HG02884 (cell line): ENCODE measurements around the gene CRMP1.

Experiments
- ATAC-seq: cut with Tn5 transposase; IDR thresholded peaks from one replicate; pipeline ENCODE4 v1.9.1; 2021; ENCODE audit warnings: mild to moderate bottlenecking, moderate library complexity; ENCODE audit not compliant: unreplicated experiment

CRMP1 gene

DNA sequence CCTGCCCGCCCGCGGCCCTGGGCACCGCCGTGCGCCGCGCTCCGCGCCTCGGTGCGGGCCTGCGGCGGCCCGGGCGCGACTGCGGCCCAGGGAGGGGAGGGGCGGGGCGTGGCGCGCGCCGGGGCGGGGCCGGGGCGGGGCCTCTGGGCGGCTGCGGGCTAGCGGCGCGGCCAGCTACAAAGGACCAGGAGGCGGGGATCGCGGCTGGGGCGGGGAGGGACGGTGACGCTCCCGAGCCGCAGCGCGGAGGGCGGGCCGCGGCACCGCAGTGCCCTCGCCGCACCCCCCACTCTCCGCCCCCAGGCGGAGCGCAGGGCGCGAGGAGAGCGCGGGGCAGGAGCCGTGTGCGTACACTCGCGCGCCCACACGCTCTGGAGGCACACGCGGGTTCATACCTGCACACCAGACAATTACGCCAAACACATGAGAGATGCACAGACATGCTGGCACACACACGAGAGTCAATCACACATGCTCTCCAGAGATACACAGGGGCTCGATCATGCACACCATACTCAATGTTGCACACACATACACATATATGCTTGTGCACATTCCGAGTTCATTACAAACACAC is at the start of gene CRMP1:
Gene CRMP1 (minus strand): TSS at position 83 of the 577 bp plus-strand sequence. CDS start 117 bp downstream, outside the sequence.
- ATAC-seq, result no peak

DNA sequence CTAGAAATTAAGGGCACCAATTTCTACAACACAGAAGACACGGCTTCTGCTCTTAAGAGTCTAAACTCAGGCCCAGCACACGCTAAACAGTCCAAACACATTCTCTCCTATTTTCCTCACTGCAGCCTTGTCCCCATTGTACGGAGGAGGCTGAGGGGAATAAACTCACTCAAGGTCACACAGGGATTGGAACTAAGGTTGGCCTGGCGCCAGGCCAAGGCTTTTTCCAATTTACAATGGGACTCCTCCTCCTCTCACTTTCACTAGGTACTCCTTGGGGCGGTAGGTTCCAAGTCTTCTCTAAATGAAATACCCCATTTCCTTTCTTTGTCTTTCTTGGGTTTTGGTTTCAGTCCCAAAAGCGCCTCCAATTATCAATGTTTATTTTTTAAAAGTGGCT is 48.7 kb upstream of the CRMP1 start:
- no peak for ATAC-seq

DNA sequence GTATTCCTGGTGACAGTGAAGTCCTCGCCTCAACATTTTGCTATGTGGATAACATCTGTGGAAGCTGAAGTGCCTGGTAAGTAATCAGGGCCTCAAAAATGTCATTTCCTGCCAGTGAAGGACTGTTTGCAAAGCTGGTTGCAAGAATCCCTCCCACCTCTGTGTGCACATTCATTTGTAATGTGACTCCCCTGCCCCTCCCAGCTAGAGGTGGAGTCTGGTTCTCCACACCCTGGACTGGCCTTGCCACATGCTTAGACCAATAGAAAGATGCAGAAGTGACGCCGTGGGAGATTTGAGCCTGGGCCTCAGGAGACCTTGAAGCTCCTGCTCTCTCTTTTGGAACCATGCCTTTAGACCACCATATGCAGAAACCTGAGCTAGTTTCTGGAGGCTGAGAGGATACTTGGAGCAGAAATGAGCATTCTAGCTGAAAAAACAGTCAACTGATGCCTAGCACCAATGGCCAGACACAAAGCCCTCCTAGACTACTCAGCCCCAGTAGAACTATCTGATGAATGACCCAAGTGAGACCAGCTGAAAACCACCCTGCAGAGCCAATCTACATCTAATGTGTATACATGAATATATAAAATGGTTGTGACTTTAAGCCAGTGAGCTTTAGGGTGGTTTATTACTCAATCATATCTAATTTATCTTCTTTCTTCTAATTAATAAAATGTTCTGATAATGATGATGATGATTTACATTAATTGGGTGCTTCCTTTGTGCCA is 47.8 kb upstream of the CRMP1 start:
- ATAC-seq, result no peak

DNA sequence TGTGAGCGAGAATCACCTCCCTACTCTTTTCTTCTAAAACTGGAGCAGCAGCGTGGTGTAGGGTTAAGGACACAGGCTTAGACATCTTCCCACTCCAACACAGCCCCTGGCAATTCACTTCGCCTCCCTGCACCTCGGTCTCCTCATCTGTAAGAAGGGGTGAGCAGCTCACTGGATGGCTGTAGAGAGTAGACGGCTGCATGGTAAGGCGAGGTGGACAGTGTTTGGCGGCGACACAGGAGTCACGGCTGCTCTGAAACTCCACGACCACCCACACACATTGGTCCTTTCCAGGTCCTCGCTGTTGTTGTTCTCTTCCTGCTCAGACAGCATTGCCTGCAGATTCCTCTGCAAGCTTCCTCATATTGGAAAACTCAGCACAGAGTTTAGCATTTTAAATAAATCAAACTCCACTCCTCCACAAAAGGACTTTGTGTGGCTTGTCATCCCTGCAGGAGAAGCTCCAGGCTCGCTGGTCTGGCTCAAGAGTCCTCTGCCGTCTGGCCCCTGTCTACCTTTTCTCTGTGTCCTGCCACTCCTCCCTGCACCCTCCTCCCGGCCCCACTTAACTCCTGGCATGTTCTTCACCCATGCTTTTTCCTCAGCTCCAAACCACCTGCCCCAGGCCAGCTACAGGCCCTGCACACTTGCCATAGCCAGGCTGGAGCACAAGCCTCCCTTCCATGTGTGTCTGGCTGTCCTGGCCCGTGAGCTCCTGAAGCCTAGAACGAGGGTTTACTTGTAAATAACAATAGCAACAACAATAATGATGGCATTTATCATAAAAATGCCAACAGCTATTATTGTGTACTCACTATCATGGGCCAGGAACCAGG is 41.3 kb upstream of the CRMP1 start:
- no peak for ATAC-seq

DNA sequence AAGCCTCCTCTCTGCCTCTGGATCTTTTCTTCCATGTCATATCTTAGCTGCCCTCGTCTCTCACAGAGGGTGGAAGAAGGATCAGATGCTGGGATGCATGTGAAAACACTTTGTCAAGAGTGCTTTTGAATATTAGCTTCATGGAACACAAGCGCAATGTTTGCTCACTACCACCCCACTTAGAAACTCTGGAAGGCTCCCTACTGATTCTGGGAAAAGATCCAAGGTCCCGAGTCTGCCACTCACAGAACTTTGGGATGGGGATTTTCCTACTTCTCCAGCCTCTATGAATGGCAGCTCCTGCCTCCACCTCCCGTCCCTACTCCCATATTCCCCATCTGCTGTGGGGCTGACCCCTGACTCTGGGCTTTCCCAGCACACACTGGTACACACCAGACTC is 40.2 kb upstream of the CRMP1 start:
- ATAC-seq, result no peak

DNA sequence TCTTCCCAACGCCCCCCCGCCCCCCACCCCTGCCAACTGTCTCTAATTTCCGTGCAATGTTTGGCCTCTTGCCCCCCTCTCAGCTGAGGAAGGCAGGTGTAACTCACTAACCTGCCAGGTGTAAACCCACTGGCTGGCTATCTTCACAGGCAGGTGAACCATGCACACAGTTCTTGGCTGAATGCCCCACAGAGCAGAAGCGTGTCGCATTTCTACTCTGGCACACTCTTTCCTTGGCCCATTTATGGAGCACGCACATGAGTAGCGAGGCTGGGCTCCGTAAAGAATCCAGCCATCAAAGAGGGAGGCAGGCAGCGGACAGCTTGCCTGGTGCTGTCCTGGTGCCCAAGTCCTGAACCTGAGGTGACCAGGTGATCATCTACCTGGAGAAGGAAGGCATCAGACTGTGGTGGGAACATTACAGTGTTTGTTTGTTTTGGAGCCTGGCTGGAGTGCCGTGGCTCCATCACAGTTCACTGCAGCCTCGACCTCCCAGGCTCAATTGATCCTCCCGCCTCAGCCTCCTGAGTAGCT is 39.2 kb upstream of the CRMP1 start:
- ATAC-seq, result no peak

DNA sequence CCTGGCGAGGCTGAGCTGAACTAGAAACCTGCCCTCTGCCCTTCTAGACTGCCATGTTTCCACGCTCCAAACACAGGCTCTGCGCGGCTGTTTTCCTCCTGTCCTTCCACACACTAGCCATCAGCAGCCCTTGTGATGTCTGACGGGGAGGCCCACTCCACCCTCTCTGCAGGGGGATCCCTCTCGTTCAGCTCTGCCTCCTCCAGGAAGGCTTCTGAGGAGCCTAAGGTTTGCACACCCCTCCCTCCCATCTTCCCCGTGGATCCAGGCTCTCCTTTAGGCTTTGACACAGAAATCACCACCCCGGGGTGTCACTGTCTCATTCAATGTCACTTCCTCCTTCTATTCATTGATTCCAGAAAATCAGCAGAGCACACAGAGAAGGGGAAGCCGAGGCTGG is 38.6 kb upstream of the CRMP1 start:
- ATAC-seq, result no peak

DNA sequence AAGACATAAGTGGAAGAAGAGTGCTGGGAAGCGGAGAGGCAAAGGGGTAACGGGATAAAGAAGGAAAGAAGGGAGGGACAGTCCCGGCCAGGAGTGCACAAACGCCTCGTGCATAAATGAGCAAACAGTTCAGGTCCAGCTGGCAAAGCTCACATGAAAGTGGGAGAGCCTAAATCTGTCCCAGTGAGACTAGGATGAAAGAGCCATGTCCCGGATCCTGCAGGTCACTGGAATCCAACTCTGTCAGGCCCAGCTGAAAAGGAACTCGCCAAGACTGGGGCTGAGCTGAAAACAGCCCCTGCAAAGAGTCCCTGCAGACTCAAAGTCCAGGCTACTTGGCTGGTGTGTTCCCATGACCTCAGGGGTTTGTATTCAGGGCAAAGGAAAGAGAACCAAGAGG is 38.0 kb upstream of the CRMP1 start:
- no peak for ATAC-seq

DNA sequence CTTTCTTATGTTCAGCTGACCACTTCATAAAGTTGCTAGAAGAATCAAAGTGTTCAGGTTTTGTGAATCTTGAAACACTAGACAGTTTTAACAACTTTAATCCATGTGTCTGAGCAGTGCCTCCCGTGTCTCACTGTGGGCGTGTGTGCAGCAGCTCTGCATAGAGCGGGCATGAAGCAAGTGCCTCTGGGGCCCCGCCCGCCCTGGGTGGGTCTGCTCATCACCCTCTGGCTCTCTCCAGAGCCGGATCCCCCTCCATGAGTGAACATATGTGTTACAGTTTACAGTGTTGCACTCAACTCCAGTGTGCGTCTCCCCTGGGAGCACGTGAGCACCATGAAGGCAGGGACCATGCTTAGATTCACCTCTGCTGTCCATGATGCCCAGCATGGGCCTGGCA is 37.6 kb upstream of the CRMP1 start:
- ATAC-seq, result no peak

DNA sequence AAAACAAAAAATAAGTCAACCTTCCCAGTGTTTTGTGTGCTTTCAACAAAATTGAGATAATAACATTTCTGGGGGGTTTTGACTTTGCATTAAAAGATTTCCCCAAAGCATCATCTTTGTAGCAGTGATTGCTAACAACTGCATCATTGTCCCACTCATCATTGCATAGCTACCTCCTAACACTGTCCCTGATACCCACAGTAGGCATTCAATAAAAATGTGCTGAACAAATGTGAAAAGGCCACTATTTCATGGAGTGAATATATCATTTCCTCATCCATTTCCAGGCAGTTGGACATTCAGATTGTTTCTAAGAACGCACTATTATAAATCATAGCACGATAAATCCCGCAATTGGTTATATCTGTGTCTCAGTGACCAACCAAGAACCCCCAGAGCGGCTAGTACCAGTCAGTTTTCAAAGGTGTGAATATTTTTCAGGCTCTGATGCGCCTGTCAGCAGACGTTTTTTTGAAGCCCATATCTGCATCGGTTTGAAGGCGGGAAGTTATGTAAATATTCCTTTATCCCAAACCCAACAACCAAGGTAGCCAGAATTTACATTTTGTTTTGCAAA is 36.0 kb upstream of the CRMP1 start:
- no peak for ATAC-seq

DNA sequence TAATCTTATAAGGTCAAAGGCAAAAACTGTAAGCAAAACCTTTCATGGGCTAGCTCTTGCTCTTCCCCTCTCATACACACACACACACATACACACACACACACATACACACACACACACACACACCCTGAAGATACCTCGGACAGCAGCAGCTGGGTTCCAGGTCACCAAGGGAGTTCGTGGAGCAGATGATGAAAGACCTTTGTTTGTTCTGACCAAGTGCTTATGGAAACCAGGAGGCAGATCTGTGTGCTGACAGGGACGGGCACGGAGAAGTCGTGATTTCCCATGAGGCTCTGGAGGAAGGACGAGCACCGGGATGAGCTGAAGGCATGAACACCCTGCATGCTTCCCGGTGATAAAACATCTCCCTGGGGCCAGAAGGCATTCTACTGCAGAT is 35.4 kb upstream of the CRMP1 start:
- no peak for ATAC-seq

DNA sequence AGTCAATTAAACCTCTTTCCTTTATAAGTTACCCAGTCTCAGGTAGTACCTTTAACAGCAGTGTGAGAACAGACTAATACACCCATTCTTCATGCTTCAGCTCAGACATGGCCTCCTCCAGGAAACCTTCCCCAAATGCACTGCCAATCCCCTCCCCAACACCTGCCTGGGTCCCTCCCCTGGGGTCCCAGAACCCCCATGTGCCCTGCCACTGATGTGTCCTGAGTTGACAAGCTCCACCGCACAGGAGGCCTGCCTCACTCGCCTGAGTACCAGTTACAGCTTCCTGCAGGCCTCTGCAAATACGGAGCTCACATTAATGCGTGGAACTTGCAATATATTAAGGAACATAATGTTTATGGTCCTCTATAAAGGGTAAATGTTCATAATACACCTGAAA is 34.9 kb upstream of the CRMP1 start:
- no peak for ATAC-seq

DNA sequence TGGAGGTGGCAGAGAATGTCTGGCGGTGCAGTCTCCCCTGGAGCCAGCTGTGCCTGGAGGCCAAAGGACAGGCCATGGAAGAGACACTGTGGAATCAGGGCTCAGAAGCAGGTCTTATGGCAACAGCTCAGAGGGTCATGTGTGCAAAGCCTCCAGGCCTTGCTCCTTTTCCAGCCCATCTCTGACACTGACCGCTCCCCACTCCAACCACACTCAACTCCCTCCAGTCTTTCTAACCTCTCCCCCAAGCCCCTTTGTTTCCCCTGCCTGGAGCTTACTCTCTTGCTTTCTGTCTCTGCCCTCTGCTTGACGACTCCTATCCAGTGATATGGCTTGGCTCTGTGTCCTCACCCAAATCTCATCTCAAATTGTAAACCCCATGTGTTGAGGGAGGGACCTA is 34.2 kb upstream of the CRMP1 start:
- no peak for ATAC-seq

DNA sequence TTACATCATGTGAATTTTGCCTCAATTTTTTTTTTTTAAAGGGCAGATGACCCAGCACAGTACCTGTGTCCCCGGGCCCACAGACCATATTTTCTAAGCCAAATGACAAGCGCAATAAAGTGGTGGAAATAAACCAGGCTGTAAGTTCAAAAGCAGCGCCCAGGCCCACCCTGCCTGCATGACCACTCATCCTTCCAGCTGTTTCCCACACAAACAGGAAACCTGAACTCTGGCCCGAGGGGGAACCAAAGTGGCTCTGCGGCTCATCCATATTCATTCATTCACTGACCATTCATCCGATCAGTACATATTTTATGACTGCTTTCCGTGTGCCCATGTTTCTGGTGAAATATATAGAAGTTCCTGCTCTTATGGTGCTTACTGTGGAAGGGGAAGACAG is 33.7 kb upstream of the CRMP1 start:
- no peak for ATAC-seq

DNA sequence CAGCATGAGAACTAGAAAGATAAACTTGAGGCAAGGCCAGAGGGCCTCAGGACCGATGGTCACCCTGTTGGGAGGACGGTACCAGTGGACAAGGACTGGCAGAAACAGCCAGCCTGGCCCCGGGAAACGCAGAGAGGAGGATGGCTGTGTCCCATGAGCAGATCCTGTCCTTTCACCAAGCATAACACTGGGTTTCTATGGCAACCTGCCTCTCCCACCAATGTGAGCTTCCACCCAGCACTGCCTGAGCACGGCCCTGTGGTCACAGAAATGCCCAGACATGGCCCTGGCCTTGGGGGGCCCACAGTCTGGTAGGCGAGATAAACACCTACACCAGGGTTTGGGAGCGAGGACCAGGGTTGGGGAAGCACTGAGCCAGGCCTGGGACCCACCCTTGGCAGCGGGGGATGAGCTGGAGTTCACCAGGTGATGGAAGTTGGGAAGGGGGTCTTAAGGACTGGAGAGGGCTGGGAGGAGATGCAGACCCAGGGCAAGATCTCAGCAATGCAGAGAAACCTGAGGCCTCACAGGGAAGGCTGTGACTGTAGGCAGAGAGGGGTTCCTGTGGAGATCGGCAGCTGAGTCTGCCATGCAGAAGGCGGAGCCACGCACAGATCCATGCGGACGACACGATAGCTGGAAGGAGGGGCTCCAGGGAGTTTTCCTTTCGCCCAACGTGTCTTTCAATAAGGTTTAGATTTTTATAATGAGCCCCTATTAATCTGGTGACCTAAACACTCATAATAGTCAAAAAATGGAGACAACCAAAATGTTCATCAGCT is 32.7 kb upstream of the CRMP1 start:
- no peak for ATAC-seq

DNA sequence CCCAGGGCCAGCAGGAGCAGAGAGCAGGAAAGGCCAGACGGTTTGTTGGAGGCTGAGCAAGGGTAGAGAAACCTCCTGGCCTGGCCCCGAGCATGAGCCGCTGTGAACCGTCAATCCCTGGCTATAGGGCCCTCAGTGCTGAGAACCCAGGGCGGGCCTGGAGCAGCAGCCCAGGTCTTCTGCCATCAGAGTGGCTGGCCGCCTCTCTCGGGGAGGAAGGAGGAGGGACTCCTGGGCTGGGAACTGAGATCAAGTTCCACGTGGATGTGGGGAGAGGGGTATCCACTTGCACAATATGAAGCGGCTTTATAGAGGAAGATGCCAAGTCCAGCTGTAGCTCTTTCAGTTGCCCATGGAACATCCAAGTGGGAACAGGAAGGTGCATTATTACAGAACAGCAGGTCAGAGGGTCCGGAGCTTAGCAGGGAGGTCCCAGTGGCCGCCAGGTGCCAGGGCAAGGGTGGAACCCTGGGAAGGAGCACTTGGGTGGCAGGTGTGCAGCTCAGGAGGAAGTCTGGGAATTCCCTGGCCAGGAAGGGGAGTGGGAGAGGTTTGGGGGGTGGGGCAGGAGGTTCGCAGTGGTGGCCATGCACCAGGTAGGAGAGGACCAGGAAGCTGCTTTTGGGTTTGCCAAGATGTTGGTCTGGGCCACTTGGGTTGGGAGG is 31.7 kb upstream of the CRMP1 start:
- no peak for ATAC-seq

DNA sequence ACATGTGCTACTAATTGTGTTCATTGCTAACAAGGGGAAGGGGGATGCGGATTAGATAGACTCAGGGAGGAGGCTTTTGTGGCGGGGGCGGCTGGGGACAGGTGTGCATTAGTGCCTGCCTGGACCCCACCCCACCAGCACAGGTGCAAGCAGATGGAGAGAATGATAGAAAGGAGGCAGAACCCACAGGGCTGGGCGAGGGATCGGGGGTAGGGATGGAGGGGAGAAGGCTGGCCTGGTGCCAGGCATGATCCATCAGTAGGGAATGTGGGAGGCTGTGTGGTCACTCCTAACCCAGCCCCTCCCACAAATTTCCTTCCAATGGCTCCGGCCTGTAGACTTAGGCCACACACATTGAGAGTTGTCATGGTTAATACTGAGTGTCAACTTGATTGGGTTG is 30.5 kb upstream of the CRMP1 start:
- ATAC-seq, result no peak

DNA sequence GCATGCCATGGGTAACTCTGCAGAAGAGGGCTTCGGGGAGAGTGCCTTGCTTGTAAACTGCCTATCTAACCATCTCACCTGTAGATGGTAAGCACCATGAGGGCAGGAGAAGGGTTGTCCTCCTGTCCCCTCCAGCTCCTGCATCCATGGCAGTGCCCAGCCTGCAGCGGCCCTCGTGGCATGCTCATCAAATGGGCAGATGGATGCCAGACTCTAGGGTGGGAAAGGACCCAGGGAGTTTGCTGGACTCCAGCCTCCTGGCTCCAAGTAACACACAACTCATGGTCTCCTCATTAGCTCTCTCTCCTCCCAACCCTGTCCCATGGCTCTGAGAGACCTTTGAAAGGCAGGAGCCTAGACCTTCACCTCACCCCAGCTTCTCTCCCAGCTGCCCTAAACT is 29.7 kb upstream of the CRMP1 start:
- ATAC-seq, result no peak

DNA sequence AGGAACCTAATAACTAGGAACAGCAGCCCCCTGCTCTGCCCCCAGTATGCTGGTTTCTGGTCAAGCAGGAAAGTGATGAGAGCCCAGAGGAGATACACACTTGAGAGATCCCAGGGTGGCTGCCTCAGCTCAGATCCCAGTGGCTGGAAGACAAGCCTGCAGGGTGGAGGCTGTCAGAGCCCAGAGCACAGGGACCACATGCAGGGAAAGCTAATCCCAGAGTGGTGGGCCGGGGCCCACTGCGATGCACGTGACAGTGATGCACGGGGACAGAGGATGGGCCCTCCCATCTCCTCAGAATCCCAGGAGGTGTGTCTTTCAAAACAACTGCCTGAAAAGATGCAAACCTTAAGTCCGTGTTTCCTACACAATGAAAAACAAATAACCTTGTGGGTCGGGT is 29.1 kb upstream of the CRMP1 start:
- no peak for ATAC-seq
